Activated CD8-positive, alpha-beta memory T cell treated with anti-CD3 and anti-CD28 coated beads, Interleukin-2, amount 50 U/mL, for 24 hours (primary cell): ENCODE results near the gene KRTAP10-8.
"Not testable (repeated sequence)": the region's sequence is repeated elsewhere in the genome, so short reads cannot be mapped to it uniquely, and the experiment has no call there.

ENCODE experiments used
- DNase-seq: peaks from one replicate; pipeline ENCODE4 v3.0.0-alpha.2; 2020; ENCODE audit errors: extremely low read depth

The KRTAP10-8 gene

GRCh38 chr21:44646366-44647221 is 34.7 kb downstream of the KRTAP10-8 start, which contains the start of gene KRTAP10-11:
Gene KRTAP10-11 (plus strand): TSS chr21:44646414. CDS start chr21:44646459, 45 bp downstream.
- DNase-seq: not testable (repeated sequence)

- DNase-seq: no peak
These were observed 35.3 kb downstream of the KRTAP10-8 start for GRCh38 chr21:44647222-44647552.

- no peak for DNase-seq
These were observed 36.9 kb downstream of the KRTAP10-8 start for GRCh38 chr21:44648557-44649311.

GRCh38 chr21:44649521-44650100 is 37.7 kb downstream of the KRTAP10-8 start:
- no peak for DNase-seq

GRCh38 chr21:44650265-44650972 is 38.5 kb downstream of the KRTAP10-8 start:
- DNase-seq: no peak

- no peak for DNase-seq
These were observed 39.2 kb downstream of the KRTAP10-8 start for GRCh38 chr21:44650973-44651675.

- no peak for DNase-seq
These were observed 41.2 kb downstream of the KRTAP10-8 start for GRCh38 chr21:44653123-44653522.

GRCh38 chr21:44653656-44654575 is 42.0 kb downstream of the KRTAP10-8 start:
- DNase-seq: no peak

GRCh38 chr21:44654576-44655175 is 42.8 kb downstream of the KRTAP10-8 start, which contains the start of gene KRTAP12-4:
Gene KRTAP12-4 (minus strand): TSS chr21:44654659. CDS start chr21:44654614, 45 bp downstream.
- no peak for DNase-seq

- DNase-seq: no peak
These were observed 45.0 kb downstream of the KRTAP10-8 start for GRCh38 chr21:44656868-44657267.

GRCh38 chr21:44657635-44658540 is 46.0 kb downstream of the KRTAP10-8 start, which contains the start of gene KRTAP12-3:
Gene KRTAP12-3 (plus strand): TSS chr21:44657932. CDS start chr21:44657980, 48 bp downstream.
- no peak for DNase-seq

GRCh38 chr21:44658541-44658910 is 46.6 kb downstream of the KRTAP10-8 start:
- DNase-seq: no peak

- no peak for DNase-seq
These were observed 47.2 kb downstream of the KRTAP10-8 start for GRCh38 chr21:44658913-44659595.

- not testable (repeated sequence) for DNase-seq
These were observed 49.7 kb downstream of the KRTAP10-8 start for GRCh38 chr21:44661567-44661966.
